ENCODE measurements around the gene NOX5.
"Not testable (repeated sequence)": the region's sequence is repeated elsewhere in the genome, so short reads cannot be mapped to it uniquely, and the experiment has no call there.

Gene NOX5

GRCh38 chr15:69060744-69061143 lies 46.2 kb downstream of the NOX5 start:
- FAIRE-seq = no peak

GRCh38 chr15:69061414-69061842 lies 46.9 kb downstream of the NOX5 start:
- FAIRE-seq = no peak

GRCh38 chr15:69064649-69065048 lies 50.2 kb downstream of the NOX5 start:
- no peak for FAIRE-seq

GRCh38 chr15:69066007-69066995 lies 51.8 kb downstream of the NOX5 start:
- FAIRE-seq = no peak

- FAIRE-seq = no peak
These were observed 52.8 kb downstream of the NOX5 start for GRCh38 chr15:69067296-69067695.

- no peak for FAIRE-seq
These were observed 53.7 kb downstream of the NOX5 start for GRCh38 chr15:69068157-69068556.

GRCh38 chr15:69069290-69069689 lies 54.8 kb downstream of the NOX5 start:
- FAIRE-seq = not testable (repeated sequence)

- no peak for FAIRE-seq
These were observed 55.5 kb downstream of the NOX5 start for GRCh38 chr15:69069996-69070395.

GRCh38 chr15:69070396-69070795 lies 55.9 kb downstream of the NOX5 start:
- FAIRE-seq = no peak

- no peak for FAIRE-seq
These were observed 56.8 kb downstream of the NOX5 start for GRCh38 chr15:69071260-69071659.

GRCh38 chr15:69072906-69073305 lies 58.4 kb downstream of the NOX5 start:
- no peak for FAIRE-seq

- FAIRE-seq = no peak
These were observed 59.7 kb downstream of the NOX5 start for GRCh38 chr15:69074001-69074842.

- no peak for FAIRE-seq
These were observed 60.3 kb downstream of the NOX5 start for GRCh38 chr15:69074843-69075224.

- no peak for FAIRE-seq
These were observed 60.9 kb downstream of the NOX5 start for GRCh38 chr15:69075440-69075839.

- no peak for FAIRE-seq
These were observed 62.3 kb downstream of the NOX5 start for GRCh38 chr15:69076756-69077155.

- FAIRE-seq = no peak
These were observed 64.1 kb downstream of the NOX5 start for GRCh38 chr15:69078638-69079037.

- no peak for FAIRE-seq
These were observed 66.1 kb downstream of the NOX5 start for GRCh38 chr15:69080295-69081248.

GRCh38 chr15:69081310-69082004 lies 67.0 kb downstream of the NOX5 start:
- FAIRE-seq = no peak

- no peak for FAIRE-seq
These were observed 67.6 kb downstream of the NOX5 start for GRCh38 chr15:69082021-69082502.

- FAIRE-seq = no peak
These were observed 68.1 kb downstream of the NOX5 start for GRCh38 chr15:69082554-69082953.

GRCh38 chr15:69084404-69085030 lies 70.0 kb downstream of the NOX5 start:
- no peak for FAIRE-seq
